ENCODE measurements around the gene SARNP.

- TF ChIP-seq CTCF (conservative IDR thresholded peaks at IDR 0.05; ENCODE audit: low read length) (no peak), EZH2phosphoT487 (IDR thresholded peaks at IDR 0.05; ENCODE audit: borderline replicate concordance, low read depth, low read length) (no peak)
Measured at GRCh38 chr12:55818140-55818728, 710 bp upstream of the SARNP start.
